Measurements from ENCODE around the gene TRABD.
"Not testable (repeated sequence)": the region's sequence is repeated elsewhere in the genome, so short reads cannot be mapped to it uniquely, and the experiment has no call there.

Gene TRABD

GRCh38 chr22:50185375-50186087 lies at the start of gene TRABD:
Gene TRABD (plus strand): TSS chr22:50185913. CDS start chr22:50193061, 7,148 bp downstream.
- peak; percentile 34 for DNase-seq

GRCh38 chr22:50136581-50137015 lies 49.1 kb upstream of the TRABD start:
- DNase-seq = peak; percentile 1

GRCh38 chr22:50137277-50137676 lies 48.4 kb upstream of the TRABD start:
- DNase-seq = not testable (repeated sequence)

DNA sequence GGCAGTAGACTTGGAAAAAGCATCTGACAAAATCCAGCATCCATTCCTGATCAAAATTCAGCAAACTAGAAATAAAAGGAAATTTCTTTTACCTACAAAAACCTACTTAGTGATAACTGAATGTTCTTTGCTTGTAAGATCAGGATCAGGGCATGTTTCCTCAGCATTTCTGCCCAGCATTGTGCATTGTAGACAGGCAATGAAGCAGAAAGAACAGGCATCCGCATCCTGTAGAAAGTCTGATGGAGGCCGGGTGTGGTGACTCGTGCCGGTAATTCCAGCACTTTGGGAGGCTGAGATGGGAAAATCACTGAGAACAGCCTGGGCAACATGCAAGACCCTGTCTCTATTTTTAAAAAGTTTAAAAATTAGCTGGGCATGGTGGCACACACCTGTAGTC lies 47.7 kb upstream of the TRABD start:
- no peak for DNase-seq

DNA sequence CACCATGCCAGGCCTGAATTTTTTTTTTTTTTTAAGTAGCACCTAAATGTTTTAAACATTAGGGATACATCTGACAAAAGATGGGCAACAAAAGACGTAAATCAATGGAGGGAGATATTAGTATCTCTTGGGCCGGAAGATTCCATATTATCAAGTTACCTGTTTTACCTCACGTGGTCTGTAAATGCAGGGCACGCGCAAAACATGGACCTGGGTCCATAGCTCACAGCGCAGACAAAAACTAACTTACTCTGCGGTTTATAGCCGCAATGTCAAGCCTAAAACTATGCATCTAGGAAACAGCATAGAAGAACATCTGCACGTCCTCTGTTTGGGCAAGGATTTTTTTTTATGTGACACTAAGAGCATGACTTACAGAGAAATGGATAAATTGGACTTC lies 46.7 kb upstream of the TRABD start:
- DNase-seq = no peak

- DNase-seq = peak; percentile 48
Observed at GRCh38 chr22:50139843-50140415, 45.8 kb upstream of the TRABD start.

- no peak for DNase-seq
Observed at GRCh38 chr22:50140615-50141014, 45.1 kb upstream of the TRABD start.

- DNase-seq = no peak
Observed at GRCh38 chr22:50141462-50141861, 44.3 kb upstream of the TRABD start.

DNA sequence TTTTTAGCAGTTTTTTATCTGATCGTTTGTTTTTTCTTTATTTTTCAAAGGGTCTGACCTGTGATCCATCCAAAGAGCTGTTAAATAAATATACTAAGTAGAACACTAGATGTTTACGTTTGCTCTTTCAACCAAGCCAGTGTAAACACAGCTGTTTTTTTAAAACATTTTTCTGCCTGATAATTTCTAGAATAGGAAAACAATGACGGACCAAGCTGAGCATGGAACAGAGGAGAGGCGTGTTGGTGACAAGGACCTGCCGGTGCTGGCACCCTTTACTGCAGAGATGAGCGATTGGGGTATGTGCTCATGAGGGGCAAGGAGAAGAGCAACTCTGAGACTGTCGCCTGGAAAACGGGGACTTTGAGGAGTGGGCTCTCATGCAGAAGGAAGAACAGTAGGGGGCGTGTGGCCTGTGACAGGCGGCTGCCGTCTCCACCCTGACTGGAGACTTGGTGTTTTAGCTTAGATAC lies 43.8 kb upstream of the TRABD start:
- no peak for DNase-seq

- no peak for DNase-seq
Observed at GRCh38 chr22:50143096-50143495, 42.6 kb upstream of the TRABD start.

DNA sequence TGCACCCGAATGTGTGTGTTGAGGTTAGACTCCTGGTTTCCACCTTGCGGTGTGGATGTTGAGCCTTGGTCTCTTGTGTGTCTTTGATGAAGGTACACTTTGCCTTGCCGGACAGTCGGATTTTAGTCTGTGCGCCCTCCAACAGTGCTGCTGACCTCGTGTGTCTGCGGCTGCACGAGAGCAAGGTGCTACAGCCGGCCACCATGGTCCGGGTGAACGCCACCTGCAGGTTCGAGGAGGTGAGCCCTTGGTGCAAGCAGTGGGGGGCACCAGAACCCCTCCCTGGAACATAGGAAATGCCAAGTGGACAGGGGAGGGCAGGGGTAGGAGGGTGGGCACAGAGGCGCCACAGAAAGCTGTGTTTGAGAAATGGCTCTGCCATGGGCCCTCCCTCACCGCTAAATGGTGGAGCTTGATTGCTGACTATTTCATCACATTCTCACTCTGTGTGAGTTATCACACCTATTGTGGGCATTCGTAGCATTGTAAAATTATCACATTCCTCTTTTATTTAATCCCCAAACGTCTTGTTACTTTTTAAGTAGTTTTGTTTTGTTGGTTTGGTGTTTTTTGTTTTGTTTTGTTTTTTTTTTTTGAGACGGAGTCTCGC lies 41.6 kb upstream of the TRABD start:
- DNase-seq = no peak

DNA sequence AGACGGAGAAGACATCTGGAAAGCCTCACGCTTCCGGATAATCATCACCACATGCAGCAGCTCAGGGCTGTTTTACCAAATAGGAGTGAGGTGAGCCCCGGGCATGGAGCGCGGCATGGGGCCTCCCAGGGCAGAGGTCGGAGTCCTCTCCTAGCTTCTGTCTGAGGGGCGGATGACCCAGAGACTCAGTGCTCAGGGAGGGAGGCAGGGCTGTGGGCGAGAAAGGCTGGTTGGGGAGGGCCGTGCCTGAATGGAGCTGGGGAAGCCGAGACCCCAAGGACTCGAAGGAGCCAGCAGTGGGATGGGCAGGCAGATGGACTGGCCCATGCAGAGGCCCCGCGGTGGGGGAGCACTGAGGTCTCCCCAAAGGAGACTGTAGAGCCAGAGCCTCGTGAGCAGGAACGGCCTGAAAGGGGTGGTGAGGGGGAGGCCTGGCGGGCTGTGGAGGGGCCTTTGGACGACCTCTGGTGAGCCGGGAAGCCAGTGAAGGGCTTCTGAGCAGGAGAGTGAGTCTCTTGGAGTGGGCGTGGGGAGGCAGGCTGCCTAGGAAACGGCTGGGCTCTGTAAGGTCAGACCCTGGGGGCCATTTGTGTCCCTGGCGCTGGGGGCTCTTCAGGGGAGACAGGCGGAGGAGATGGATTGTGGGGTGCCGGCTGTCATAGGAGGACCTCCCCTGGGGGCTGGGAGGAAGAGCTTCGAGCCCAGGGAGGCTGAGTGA lies 39.8 kb upstream of the TRABD start:
- DNase-seq = no peak

DNA sequence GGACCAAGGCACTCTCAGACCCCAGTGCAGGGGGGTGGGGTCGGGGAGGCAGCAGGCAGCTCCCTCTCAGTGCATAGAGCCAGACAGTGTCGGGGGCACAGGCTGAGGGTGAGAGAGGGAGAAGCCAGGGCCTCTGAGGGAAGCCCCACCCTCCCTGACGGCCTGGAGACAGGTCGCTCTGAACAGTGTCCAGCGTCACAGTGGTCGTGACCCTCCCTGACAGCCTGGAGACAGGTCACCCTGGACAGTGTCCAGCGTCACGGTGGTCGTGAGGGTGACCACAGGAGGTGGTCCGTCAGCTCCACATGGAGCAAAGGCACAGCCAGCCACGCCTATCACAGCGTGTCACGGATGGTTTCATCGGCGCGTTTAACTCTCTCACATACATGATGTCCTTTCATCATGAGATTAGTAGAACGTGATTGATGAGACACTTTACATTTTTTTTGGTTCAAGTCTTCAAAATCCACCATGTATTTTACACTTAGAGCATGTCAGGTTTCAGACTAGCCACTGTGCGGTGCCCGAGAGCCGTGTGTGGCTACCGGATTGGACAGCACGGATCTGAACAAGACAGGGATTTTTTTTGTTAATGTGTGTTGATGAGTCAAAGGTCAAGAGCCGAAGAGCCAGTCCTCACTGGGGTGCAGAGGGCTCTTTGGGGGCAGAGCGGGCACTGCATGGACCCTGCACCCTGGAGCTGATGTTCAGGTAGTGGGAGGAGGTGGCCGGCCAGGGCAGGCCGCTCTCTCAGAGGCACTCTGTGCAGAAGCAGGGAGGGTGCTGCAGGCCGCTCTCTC lies 39.1 kb upstream of the TRABD start:
- DNase-seq = no peak

- DNase-seq = not testable (repeated sequence)
Observed at GRCh38 chr22:50147258-50148165, 38.2 kb upstream of the TRABD start.

DNA sequence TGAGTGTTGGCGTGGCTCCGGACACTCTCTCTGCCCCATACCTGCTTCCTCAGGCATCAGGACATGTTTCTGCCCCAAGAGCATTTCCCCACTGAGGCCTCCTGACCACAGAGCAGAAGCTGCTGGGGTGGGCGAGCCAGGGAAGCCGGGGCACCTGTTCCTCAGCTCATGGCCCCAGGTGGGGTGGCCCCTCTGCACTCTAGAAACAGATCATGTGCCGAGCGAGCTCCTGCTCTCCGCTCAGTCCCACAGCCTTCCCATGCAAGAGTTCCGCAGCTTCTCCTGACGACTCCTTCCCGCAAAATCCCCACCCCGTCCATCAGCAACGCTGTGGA lies 37.6 kb upstream of the TRABD start:
- no peak for DNase-seq

- no peak for DNase-seq
Observed at GRCh38 chr22:50148991-50149721, 36.6 kb upstream of the TRABD start.

- no peak for DNase-seq
Observed at GRCh38 chr22:50150161-50151129, 35.3 kb upstream of the TRABD start.

DNA sequence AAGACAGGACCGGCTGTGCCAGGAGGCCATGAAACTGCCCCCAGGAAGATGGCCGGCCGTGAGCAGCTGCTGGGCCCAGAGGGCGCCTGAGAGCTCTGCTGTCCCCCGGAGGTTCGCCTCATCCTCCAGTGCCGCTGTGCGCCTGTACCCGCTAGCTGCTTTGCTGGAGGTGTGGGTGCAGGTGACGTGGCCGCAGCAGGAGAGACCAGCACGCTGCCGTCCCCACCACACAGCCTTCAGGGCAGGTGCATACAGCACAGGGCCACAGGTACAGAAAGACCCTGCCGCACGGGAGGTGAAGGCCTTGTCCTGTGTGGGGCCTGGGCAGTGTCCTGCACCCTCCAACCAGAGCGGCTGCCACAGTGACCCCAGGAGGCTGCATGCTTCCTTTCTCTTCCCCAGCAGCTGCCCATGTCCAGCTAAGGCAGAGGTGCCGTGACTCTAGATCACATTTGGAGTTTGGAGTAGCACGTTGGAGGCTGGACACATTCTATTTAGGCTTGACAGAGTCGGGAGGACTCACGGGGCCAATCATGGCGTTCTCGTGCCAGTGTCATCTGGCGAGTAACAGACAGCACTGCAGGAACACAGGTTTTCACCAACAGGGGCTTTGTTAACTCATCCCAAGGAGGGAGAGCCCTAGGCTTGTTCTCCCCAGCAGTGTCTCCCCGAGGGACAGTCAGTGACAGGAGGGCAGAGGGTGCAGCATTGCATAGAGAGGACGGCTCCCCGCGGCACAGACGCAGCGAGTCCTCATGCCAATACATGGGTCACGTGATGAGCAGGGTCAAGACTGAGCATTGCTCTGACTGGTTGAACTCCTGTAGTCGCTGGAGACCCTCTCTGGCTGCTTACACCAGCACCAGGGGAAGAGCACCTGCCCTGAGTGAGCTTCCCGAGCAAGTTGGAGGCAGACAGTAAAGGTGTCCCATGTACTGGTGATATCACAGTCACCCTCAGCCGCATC lies 33.9 kb upstream of the TRABD start:
- DNase-seq = no peak

Data from DMS79 (cell line).